Suprapubic skin (tissue), 4 donors: ENCODE data around the gene FGFBP2. TPM values are rescaled to one million over a fixed set of nuclear protein-coding genes. Genes with fewer than 3 reads are reported as not detected.

Experiments
- DNase-seq, 2 donors: peaks; one replicate each; pipeline ENCODE4 v3.0.0-alpha.2; 2019; ENCODE audit warnings: low spot score in 2 of 2
- H3K27ac ChIP-seq: fragments of 200-600 bp; sonication (generic); one replicate; pipeline ENCODE4 v1.5.1; 2019
- H3K27me3 ChIP-seq: fragments of 200-600 bp; sonication (generic); one replicate; pipeline ENCODE4 v1.5.1; 2019
- H3K36me3 ChIP-seq: fragments of 200-600 bp; sonication (generic); one replicate; pipeline ENCODE4 v1.5.1; 2019
- H3K4me1 ChIP-seq: fragments of 200-600 bp; sonication (generic); one replicate; pipeline ENCODE4 v1.5.1; 2019
- H3K4me3 ChIP-seq: fragments of 200-600 bp; sonication (generic); one replicate; pipeline ENCODE4 v1.5.1; 2019; ENCODE audit warnings: mild to moderate bottlenecking
- H3K9me3 ChIP-seq: fragments of 200-600 bp; sonication (generic); one replicate; pipeline ENCODE4 v1.5.1; 2019
- EP300 ChIP-seq: sonication (generic); formaldehyde crosslinking; IDR thresholded peaks from one replicate; pipeline ENCODE4 v1.6.1; 2017; ENCODE audit warnings: antibody characterized with exemption
- POLR2A ChIP-seq, 2 donors: fragments of 450-650 bp; IDR thresholded peaks; one replicate each; pipeline ENCODE4 v1.6.1; 2017; ENCODE audit warnings: antibody characterized with exemption in 2 of 2, mild to moderate bottlenecking in 2 of 2, moderate library complexity in 2 of 2
- POLR2AphosphoS5 ChIP-seq, 3 donors: sonication (generic); formaldehyde crosslinking; IDR thresholded peaks; one replicate each; pipeline ENCODE4 v1.6.1; 2017; ENCODE audit warnings: antibody characterized with exemption in 3 of 3
- WGBS: methylation state at CpG from one replicate; pipeline ENCODE4 v1.1.5; 2018; 5-methylcytosine and 5-hydroxymethylcytosine counted together
- total RNA-seq, 4 donors: library from RNA; depleted of rRNA; stranded (reverse); fragments of >200 nt; gene quantifications; one replicate each; pipeline ENCODE4 v1.1.0, GENCODE V29; 2016
- TF ChIP-seq, protein P1 (sequence below), 2 donors: fragments of 200-600 bp in 1 of 2; fragments of 450-650 bp in 1 of 2; sonication (generic) in 1 of 2; IDR thresholded peaks; one replicate each; pipeline ENCODE4 v1.5.1; 2016 to 2019; ENCODE audit warnings: antibody characterized with exemption in 2 of 2, mild to moderate bottlenecking in 1 of 2, moderate library complexity in 1 of 2

FGFBP2 gene
- total RNA-seq, 4 donors from 2014 or later: 3.9 to 52.0 (median 9.7) TPM

DNA sequence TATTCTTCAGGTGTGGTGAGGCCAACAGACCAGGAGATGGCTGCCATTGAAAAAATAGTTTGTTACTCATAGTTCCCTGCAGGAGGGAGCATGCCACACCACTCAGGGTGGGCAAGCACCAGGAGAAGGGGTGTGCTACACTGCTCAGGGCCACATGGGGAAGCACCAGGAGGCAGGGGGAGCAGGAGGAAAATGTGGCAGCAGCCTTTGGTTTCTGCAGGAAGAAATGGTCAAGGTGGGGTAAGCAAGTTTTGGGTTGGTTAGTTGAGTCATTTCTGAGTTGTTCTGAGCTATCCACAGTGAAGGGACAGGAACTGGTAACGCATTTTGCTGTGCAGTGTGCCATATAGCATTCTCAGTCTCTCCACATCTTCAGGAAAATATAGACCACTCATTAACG is 48.2 kb downstream of the FGFBP2 start:
- no peak for DNase-seq
- H3K4me3 ChIP-seq: no peak overlapping the region
- H3K4me1 ChIP-seq: peaks cover 17% of the 10 kb centered on the region
- H3K36me3 ChIP-seq: no peaks in the 10 kb centered on the region
- H3K9me3 ChIP-seq: no peaks in the 10 kb centered on the region
- TF ChIP-seq POLR2A (IDR thresholded peaks at IDR 0.05): no peak
- WGBS: 100% methylated on average over 2 of the region's 2 CpGs
- no peaks in the 10 kb centered on the region for H3K27me3 ChIP-seq
- no peak overlapping the region for H3K27ac ChIP-seq

DNA sequence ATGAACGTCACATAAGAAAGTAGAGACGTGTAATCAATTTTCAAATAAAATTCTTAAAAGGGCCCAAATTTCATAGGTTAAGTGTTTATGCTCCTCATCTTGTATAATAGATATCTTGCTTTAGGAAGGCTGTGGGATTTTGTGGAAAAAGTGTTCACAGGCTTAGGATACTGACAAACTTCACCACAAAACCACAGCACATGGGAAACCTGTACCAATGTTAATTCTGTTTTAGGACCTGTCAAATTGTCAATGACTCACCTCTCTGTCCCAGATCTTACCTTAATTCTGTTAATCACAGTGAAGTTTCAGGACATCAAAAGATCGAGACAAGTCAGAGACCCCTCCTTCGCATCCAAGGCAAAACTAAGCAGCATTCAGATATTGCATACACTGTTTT is 48.7 kb downstream of the FGFBP2 start:
- Histone ChIP-seq H3K4me1 (peaks cover 17% of the 10 kb centered on the region), H3K36me3 (no peaks in the 10 kb centered on the region), H3K4me3 (no peak overlapping the region), H3K27ac (no peak overlapping the region), H3K27me3 (no peaks in the 10 kb centered on the region), H3K9me3 (no peaks in the 10 kb centered on the region)
- TF ChIP-seq, protein P1, sequence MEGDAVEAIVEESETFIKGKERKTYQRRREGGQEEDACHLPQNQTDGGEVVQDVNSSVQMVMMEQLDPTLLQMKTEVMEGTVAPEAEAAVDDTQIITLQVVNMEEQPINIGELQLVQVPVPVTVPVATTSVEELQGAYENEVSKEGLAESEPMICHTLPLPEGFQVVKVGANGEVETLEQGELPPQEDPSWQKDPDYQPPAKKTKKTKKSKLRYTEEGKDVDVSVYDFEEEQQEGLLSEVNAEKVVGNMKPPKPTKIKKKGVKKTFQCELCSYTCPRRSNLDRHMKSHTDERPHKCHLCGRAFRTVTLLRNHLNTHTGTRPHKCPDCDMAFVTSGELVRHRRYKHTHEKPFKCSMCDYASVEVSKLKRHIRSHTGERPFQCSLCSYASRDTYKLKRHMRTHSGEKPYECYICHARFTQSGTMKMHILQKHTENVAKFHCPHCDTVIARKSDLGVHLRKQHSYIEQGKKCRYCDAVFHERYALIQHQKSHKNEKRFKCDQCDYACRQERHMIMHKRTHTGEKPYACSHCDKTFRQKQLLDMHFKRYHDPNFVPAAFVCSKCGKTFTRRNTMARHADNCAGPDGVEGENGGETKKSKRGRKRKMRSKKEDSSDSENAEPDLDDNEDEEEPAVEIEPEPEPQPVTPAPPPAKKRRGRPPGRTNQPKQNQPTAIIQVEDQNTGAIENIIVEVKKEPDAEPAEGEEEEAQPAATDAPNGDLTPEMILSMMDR (IDR thresholded peaks at IDR 0.05): no peak
- TF ChIP-seq EP300 (no peak), POLR2AphosphoS5 (IDR thresholded peaks at IDR 0.05) (no peak), POLR2A (IDR thresholded peaks at IDR 0.05) (no peak)
- 88% methylated on average over 4 of the region's 4 CpGs for WGBS
- DNase-seq: no peak

DNA sequence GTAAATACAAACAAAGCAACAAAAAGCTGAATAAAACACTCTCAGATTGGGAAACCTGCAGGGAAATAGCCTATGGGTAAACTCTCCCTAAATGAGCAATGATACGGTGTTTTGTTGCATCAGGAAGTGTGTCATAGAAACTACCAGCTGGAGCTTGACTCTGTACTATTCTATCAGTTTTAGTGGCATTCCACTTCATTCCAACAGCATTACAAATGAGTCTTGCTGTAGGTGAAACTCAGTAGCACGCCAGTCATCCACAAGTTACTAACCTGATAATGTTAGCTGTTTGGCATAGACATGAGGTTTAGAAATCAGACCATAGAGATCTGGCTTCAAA is 49.4 kb downstream of the FGFBP2 start:
- H3K27ac ChIP-seq: no peak overlapping the region
- H3K27me3 ChIP-seq: no peaks in the 10 kb centered on the region
- no peaks in the 10 kb centered on the region for H3K9me3 ChIP-seq
- peaks cover 17% of the 10 kb centered on the region for H3K4me1 ChIP-seq
- TF ChIP-seq, protein P1 (IDR thresholded peaks at IDR 0.05): no peak
- no peak for TF ChIP-seq EP300
- TF ChIP-seq POLR2AphosphoS5 (IDR thresholded peaks at IDR 0.05): no peak
- TF ChIP-seq POLR2A (IDR thresholded peaks at IDR 0.05): no peak
- no peaks in the 10 kb centered on the region for H3K36me3 ChIP-seq
- 57% methylated on average over 2 of the region's 2 CpGs for WGBS
- no peak for DNase-seq
- H3K4me3 ChIP-seq: no peak overlapping the region

DNA sequence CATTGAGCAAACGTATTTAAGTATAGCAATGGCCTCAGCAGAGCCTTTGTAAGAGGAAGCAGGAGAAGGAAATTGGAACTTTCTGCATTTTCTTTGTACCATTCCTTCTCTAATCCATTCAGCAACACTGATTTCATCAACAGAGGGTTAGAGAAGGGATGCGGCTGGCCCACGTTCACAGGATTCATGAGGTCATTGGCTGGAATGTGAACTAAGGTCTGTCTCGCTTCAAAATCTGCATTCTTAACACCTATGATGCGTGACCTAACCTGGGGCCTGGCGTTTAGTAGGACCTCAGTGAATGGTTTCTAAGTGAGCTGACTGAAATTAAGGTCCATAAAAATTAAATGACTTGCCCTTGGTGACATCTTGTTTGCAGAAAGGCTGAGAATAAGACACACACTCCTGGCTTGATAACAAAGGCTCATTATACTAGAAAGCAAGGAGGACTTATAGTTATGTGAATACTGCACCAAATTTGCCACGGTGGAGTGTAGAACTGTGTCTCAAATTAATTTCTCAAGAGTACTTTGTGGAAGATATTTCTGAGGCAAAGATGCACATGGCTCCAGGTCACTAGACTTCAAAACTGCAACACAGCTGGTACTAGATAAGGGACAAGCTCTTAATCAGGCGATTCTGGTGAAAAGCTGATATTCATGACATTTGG is 49.9 kb downstream of the FGFBP2 start:
- H3K4me1 ChIP-seq: peaks cover 15% of the 10 kb centered on the region
- H3K9me3 ChIP-seq: no peaks in the 10 kb centered on the region
- no peak for TF ChIP-seq POLR2AphosphoS5 (IDR thresholded peaks at IDR 0.05)
- TF ChIP-seq EP300: no peak
- no peak for TF ChIP-seq POLR2A (IDR thresholded peaks at IDR 0.05)
- TF ChIP-seq, protein P1 (IDR thresholded peaks at IDR 0.05): no peak
- H3K4me3 ChIP-seq: no peak overlapping the region
- 67% methylated on average over 8 of the region's 8 CpGs for WGBS
- H3K27ac ChIP-seq: no peak overlapping the region
- peak in 1 of 2 donors; percentile 28 for DNase-seq
- H3K27me3 ChIP-seq: no peaks in the 10 kb centered on the region
- H3K36me3 ChIP-seq: no peaks in the 10 kb centered on the region

DNA sequence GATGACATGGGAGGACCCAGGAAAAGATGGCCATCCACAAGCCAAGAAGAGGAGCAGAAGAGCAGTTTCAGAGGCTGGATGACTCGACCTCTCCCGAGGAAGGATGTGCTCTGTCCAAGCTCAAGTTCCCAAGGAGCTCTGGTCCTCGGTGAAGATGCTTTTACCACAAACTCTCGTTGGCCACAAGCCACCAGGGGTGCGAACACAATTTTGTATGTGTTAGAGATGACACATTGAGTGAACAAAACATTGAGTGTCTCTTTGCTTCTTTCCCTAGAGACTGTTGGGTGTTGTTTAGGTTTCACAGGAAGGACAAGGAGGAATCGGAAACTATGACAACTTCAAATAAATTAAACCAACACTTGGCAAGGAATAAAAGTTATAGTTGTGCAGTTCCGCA is 50.7 kb downstream of the FGFBP2 start:
- TF ChIP-seq, protein P1 (IDR thresholded peaks at IDR 0.05): no peak
- no peak for TF ChIP-seq POLR2AphosphoS5 (IDR thresholded peaks at IDR 0.05)
- TF ChIP-seq EP300: no peak
- no peaks in the 10 kb centered on the region for H3K36me3 ChIP-seq
- no peak overlapping the region for H3K27ac ChIP-seq
- H3K4me1 ChIP-seq: peaks cover 13% of the 10 kb centered on the region
- no peak overlapping the region for H3K4me3 ChIP-seq
- no peaks in the 10 kb centered on the region for H3K9me3 ChIP-seq
- WGBS: 52% methylated on average over 7 of the region's 7 CpGs
- no peaks in the 10 kb centered on the region for H3K27me3 ChIP-seq
- peak in 1 of 2 donors; percentile 47 for DNase-seq

Other genes starting within 250 kb of the FGFBP2 start
- gene CD38, start 184.8 kb downstream of the FGFBP2 start, total RNA-seq: under 1 TPM; 0.15 to 0.62 (median 0.39) TPM
- gene FGFBP1, start 24.4 kb downstream of the FGFBP2 start, total RNA-seq: 100 to 1,000 TPM in 2 of 4 donors, 10 to 100 TPM in 2; 28.7 to 178 (median 113) TPM
- 1 to 10 TPM; 3.4 to 9.0 (median 5.0) TPM for gene PROM1, start 120.8 kb upstream of the FGFBP2 start, total RNA-seq